Measurements from ENCODE around the gene MAGI2.
"Not testable (repeated sequence)": the region's sequence is repeated elsewhere in the genome, so short reads cannot be mapped to it uniquely, and the experiment has no call there.

The MAGI2 gene

GRCh38 chr7:78635026-78635793 is 818.3 kb downstream of the MAGI2 start:
- Mint-ChIP-seq H3K9me3 (peaks cover 7% of the 10 kb centered on the region), H3K27ac (no peak overlapping the region), H3K4me1 (ENCODE audit: low read depth) (no peaks in the 10 kb centered on the region), H3K36me3 (ENCODE audit: low read depth) (no peaks in the 10 kb centered on the region), H3K4me3 (no peak overlapping the region), H3K27me3 (no peaks in the 10 kb centered on the region)
- DNase-seq, result no peak

- no peaks in the 10 kb centered on the region for H3K36me3 Mint-ChIP-seq (ENCODE audit: low read depth)
- DNase-seq, result no peak
- H3K27ac Mint-ChIP-seq, result no peak overlapping the region
- H3K4me1 Mint-ChIP-seq (ENCODE audit: low read depth), result no peaks in the 10 kb centered on the region
- H3K9me3 Mint-ChIP-seq, result peaks cover 7% of the 10 kb centered on the region
- no peaks in the 10 kb centered on the region for H3K27me3 Mint-ChIP-seq
- H3K4me3 Mint-ChIP-seq, result no peak overlapping the region
These were observed 819.4 kb downstream of the MAGI2 start for GRCh38 chr7:78634093-78634492.

GRCh38 chr7:78620920-78621319 is 832.5 kb downstream of the MAGI2 start:
- DNase-seq, result no peak
- Mint-ChIP-seq H3K9me3 (no peaks in the 10 kb centered on the region), H3K4me3 (no peak overlapping the region), H3K27me3 (no peaks in the 10 kb centered on the region), H3K27ac (no peak overlapping the region), H3K4me1 (ENCODE audit: low read depth) (no peaks in the 10 kb centered on the region), H3K36me3 (ENCODE audit: low read depth) (no peaks in the 10 kb centered on the region)

GRCh38 chr7:78616539-78616938 is 836.9 kb downstream of the MAGI2 start:
- H3K4me3 Mint-ChIP-seq, result no peak overlapping the region
- H3K27me3 Mint-ChIP-seq, result no peaks in the 10 kb centered on the region
- H3K9me3 Mint-ChIP-seq, result peaks cover 4% of the 10 kb centered on the region
- DNase-seq, result no peak
- H3K36me3 Mint-ChIP-seq (ENCODE audit: low read depth), result no peaks in the 10 kb centered on the region
- H3K27ac Mint-ChIP-seq, result no peak overlapping the region
- no peaks in the 10 kb centered on the region for H3K4me1 Mint-ChIP-seq (ENCODE audit: low read depth)

- H3K36me3 Mint-ChIP-seq (ENCODE audit: low read depth), result no peaks in the 10 kb centered on the region
- H3K4me3 Mint-ChIP-seq, result no peak overlapping the region
- no peaks in the 10 kb centered on the region for H3K4me1 Mint-ChIP-seq (ENCODE audit: low read depth)
- no peak for DNase-seq
- H3K9me3 Mint-ChIP-seq, result peaks cover 4% of the 10 kb centered on the region
- no peak overlapping the region for H3K27ac Mint-ChIP-seq
- H3K27me3 Mint-ChIP-seq, result no peaks in the 10 kb centered on the region
These were observed 844.2 kb downstream of the MAGI2 start for GRCh38 chr7:78609281-78609680.

- no peak for DNase-seq
- no peaks in the 10 kb centered on the region for H3K9me3 Mint-ChIP-seq
- no peak overlapping the region for H3K4me3 Mint-ChIP-seq
- H3K36me3 Mint-ChIP-seq (ENCODE audit: low read depth), result no peaks in the 10 kb centered on the region
- H3K27me3 Mint-ChIP-seq, result no peaks in the 10 kb centered on the region
- no peak overlapping the region for H3K27ac Mint-ChIP-seq
- no peaks in the 10 kb centered on the region for H3K4me1 Mint-ChIP-seq (ENCODE audit: low read depth)
These were observed 846.4 kb downstream of the MAGI2 start for GRCh38 chr7:78607099-78607498.

GRCh38 chr7:78605119-78605518 is 848.3 kb downstream of the MAGI2 start:
- Mint-ChIP-seq H3K36me3 (ENCODE audit: low read depth) (no peaks in the 10 kb centered on the region), H3K27me3 (no peaks in the 10 kb centered on the region), H3K4me3 (no peak overlapping the region), H3K27ac (no peak overlapping the region), H3K9me3 (no peaks in the 10 kb centered on the region), H3K4me1 (ENCODE audit: low read depth) (no peaks in the 10 kb centered on the region)
- no peak for DNase-seq

GRCh38 chr7:78601728-78602127 is 851.7 kb downstream of the MAGI2 start:
- Mint-ChIP-seq H3K36me3 (ENCODE audit: low read depth) (no peaks in the 10 kb centered on the region), H3K4me3 (no peak overlapping the region), H3K27me3 (no peaks in the 10 kb centered on the region), H3K4me1 (ENCODE audit: low read depth) (no peaks in the 10 kb centered on the region), H3K27ac (no peak overlapping the region), H3K9me3 (no peaks in the 10 kb centered on the region)
- DNase-seq, result no peak

GRCh38 chr7:78594156-78594555 is 859.3 kb downstream of the MAGI2 start:
- Mint-ChIP-seq H3K27me3 (no peaks in the 10 kb centered on the region), H3K9me3 (no peaks in the 10 kb centered on the region), H3K4me1 (ENCODE audit: low read depth) (no peaks in the 10 kb centered on the region), H3K27ac (no peak overlapping the region), H3K4me3 (no peak overlapping the region), H3K36me3 (ENCODE audit: low read depth) (no peaks in the 10 kb centered on the region)
- DNase-seq, result no peak

GRCh38 chr7:78588393-78588792 is 865.1 kb downstream of the MAGI2 start:
- no peak overlapping the region for H3K4me3 Mint-ChIP-seq
- H3K4me1 Mint-ChIP-seq (ENCODE audit: low read depth), result no peaks in the 10 kb centered on the region
- no peaks in the 10 kb centered on the region for H3K36me3 Mint-ChIP-seq (ENCODE audit: low read depth)
- no peak overlapping the region for H3K27ac Mint-ChIP-seq
- H3K9me3 Mint-ChIP-seq, result no peaks in the 10 kb centered on the region
- H3K27me3 Mint-ChIP-seq, result no peaks in the 10 kb centered on the region
- no peak for DNase-seq

- Mint-ChIP-seq H3K27me3 (no peaks in the 10 kb centered on the region), H3K36me3 (ENCODE audit: low read depth) (no peaks in the 10 kb centered on the region), H3K4me3 (no peak overlapping the region), H3K4me1 (ENCODE audit: low read depth) (no peaks in the 10 kb centered on the region), H3K27ac (no peak overlapping the region), H3K9me3 (no peaks in the 10 kb centered on the region)
- DNase-seq, result no peak
These were observed 865.9 kb downstream of the MAGI2 start for GRCh38 chr7:78587443-78588044.

GRCh38 chr7:78585980-78586379 is 867.5 kb downstream of the MAGI2 start:
- H3K27ac Mint-ChIP-seq, result no peak overlapping the region

GRCh38 chr7:78578686-78579085 is 874.8 kb downstream of the MAGI2 start:
- Mint-ChIP-seq H3K9me3 (no peaks in the 10 kb centered on the region), H3K27ac (no peak overlapping the region), H3K4me1 (ENCODE audit: low read depth) (no peaks in the 10 kb centered on the region), H3K27me3 (no peaks in the 10 kb centered on the region), H3K4me3 (no peak overlapping the region), H3K36me3 (ENCODE audit: low read depth) (no peaks in the 10 kb centered on the region)
- no peak for DNase-seq

More at GRCh38 chr7:78585980-78586379, 867.5 kb downstream of the MAGI2 start:
- no peak overlapping the region for H3K4me3 Mint-ChIP-seq
- no peak for DNase-seq
- no peaks in the 10 kb centered on the region for H3K36me3 Mint-ChIP-seq (ENCODE audit: low read depth)
- no peaks in the 10 kb centered on the region for H3K27me3 Mint-ChIP-seq
- no peaks in the 10 kb centered on the region for H3K9me3 Mint-ChIP-seq
- H3K4me1 Mint-ChIP-seq (ENCODE audit: low read depth), result no peaks in the 10 kb centered on the region

- H3K9me3 Mint-ChIP-seq; H3K4me3 Mint-ChIP-seq; DNase-seq; H3K4me1 Mint-ChIP-seq (ENCODE audit: low read depth); H3K27me3 Mint-ChIP-seq; H3K27ac Mint-ChIP-seq; H3K36me3 Mint-ChIP-seq (ENCODE audit: low read depth): not testable (repeated sequence)
These were observed 876.1 kb downstream of the MAGI2 start for GRCh38 chr7:78577174-78577952.

GRCh38 chr7:78576236-78576635 is 877.2 kb downstream of the MAGI2 start:
- H3K9me3 Mint-ChIP-seq, result no peaks in the 10 kb centered on the region
- H3K27ac Mint-ChIP-seq, result no peak overlapping the region
- no peaks in the 10 kb centered on the region for H3K27me3 Mint-ChIP-seq
- H3K4me1 Mint-ChIP-seq (ENCODE audit: low read depth), result no peaks in the 10 kb centered on the region
- DNase-seq, result no peak
- H3K4me3 Mint-ChIP-seq, result no peak overlapping the region
- H3K36me3 Mint-ChIP-seq (ENCODE audit: low read depth), result no peaks in the 10 kb centered on the region
